HepG2 (cell line): ENCODE data around the gene ENPP1. TPM values are rescaled to one million over a fixed set of nuclear protein-coding genes. Genes with fewer than 3 reads are reported as not detected.

ENCODE experiments used
- BORCS8-MEF2B ChIP-seq: sonication (generic); formaldehyde crosslinking; IDR thresholded peaks from 2 replicates; pipeline ENCODE4 v1.8.0; 2022; ENCODE audit warnings: mild to moderate bottlenecking, missing genetic modification reagents
- KLF13 ChIP-seq: sonication (generic); formaldehyde crosslinking; IDR thresholded peaks from 2 replicates; pipeline ENCODE4 v1.4.0; 2020; ENCODE audit warnings: mild to moderate bottlenecking, missing genetic modification reagents
- MED1 ChIP-seq: sonication (generic); formaldehyde crosslinking; IDR thresholded peaks from 2 replicates; pipeline ENCODE4 v1.4.0; 2020; ENCODE audit warnings: missing genetic modification reagents
- NFE2L1 ChIP-seq: sonication (generic); formaldehyde crosslinking; IDR thresholded peaks from 2 replicates; pipeline ENCODE4 v1.4.0; 2020; ENCODE audit warnings: missing genetic modification reagents, mild to moderate bottlenecking, borderline replicate concordance
- NR3C1 ChIP-seq: sonication (generic); formaldehyde crosslinking; IDR thresholded peaks from 2 replicates; pipeline ENCODE4 v1.4.0; 2020; ENCODE audit warnings: missing genetic modification reagents
- POLR2G ChIP-seq: fragments of 200-400 bp; formaldehyde crosslinking; IDR thresholded peaks from 2 replicates; pipeline ENCODE4 v1.6.1; 2018; ENCODE audit warnings: mild to moderate bottlenecking, low read depth, low read length, moderate library complexity
- PRPF4 ChIP-seq: fragments of 200-400 bp; formaldehyde crosslinking; IDR thresholded peaks from 2 replicates; pipeline ENCODE4 v1.6.1; 2016; ENCODE audit warnings: low read length, low read depth; ENCODE audit not compliant: poor library complexity, severe bottlenecking
- RBAK ChIP-seq: sonication (generic); formaldehyde crosslinking; IDR thresholded peaks from 2 replicates; pipeline ENCODE4 v1.5.1; 2020; ENCODE audit warnings: mild to moderate bottlenecking, missing genetic modification reagents
- REPIN1 ChIP-seq: sonication (generic); formaldehyde crosslinking; IDR thresholded peaks from 2 replicates; pipeline ENCODE4 v1.8.0; 2022; ENCODE audit warnings: missing genetic modification reagents, low read depth, mild to moderate bottlenecking, borderline replicate concordance
- SCMH1 ChIP-seq: sonication (generic); formaldehyde crosslinking; IDR thresholded peaks from 2 replicates; pipeline ENCODE4 v1.9.0; 2021; ENCODE audit warnings: missing genetic modification reagents, mild to moderate bottlenecking, borderline replicate concordance
- ZFP37 ChIP-seq: sonication (generic); formaldehyde crosslinking; IDR thresholded peaks from 2 replicates; pipeline ENCODE4 v1.4.0; 2020; ENCODE audit warnings: missing genetic modification reagents, borderline replicate concordance
- ZMYM2 ChIP-seq: sonication (generic); formaldehyde crosslinking; IDR thresholded peaks from 2 replicates; pipeline ENCODE4 v1.8.0; 2022; ENCODE audit warnings: mild to moderate bottlenecking, missing genetic modification reagents
- ZNF282 ChIP-seq: fragments of 450-650 bp; IDR thresholded peaks from 2 replicates; pipeline ENCODE4 v1.6.1; 2018; ENCODE audit not compliant: partially characterized antibody
- ZNF766 ChIP-seq: sonication (generic); formaldehyde crosslinking; IDR thresholded peaks from 2 replicates; pipeline ENCODE4 v1.5.0; 2020; ENCODE audit warnings: missing genetic modification reagents, borderline replicate concordance
- ZNF776 ChIP-seq: sonication (generic); formaldehyde crosslinking; IDR thresholded peaks from 2 replicates; pipeline ENCODE4 v1.4.0; 2020; ENCODE audit warnings: mild to moderate bottlenecking, missing genetic modification reagents
- ZNF841 ChIP-seq: sonication (generic); formaldehyde crosslinking; IDR thresholded peaks from 2 replicates; pipeline ENCODE4 v1.8.1; 2023; ENCODE audit warnings: missing genetic modification reagents, borderline replicate concordance
- ZSCAN21 ChIP-seq: sonication (generic); formaldehyde crosslinking; IDR thresholded peaks from 2 replicates; pipeline ENCODE4 v1.8.0; 2022; ENCODE audit warnings: mild to moderate bottlenecking, missing genetic modification reagents, moderate library complexity, borderline replicate concordance
- ZSCAN29 ChIP-seq: sonication (generic); formaldehyde crosslinking; conservative IDR thresholded peaks from 2 replicates; pipeline ENCODE4 v1.4.0; 2020; ENCODE audit warnings: mild to moderate bottlenecking, missing genetic modification reagents
- polyA plus RNA-seq, 8 experiments: library from polyadenylated mRNA; depleted of rRNA in 3 of 8; stranded (reverse) in 7 of 8; unstranded in 1 of 8; fragments of >200 nt; fragmentation: Illumina TruSeq in 4 of 8; extraction: Trizol in 4 of 8; gene quantifications; 2 replicates each; pipeline versions ENCODE4 v1.2.1 to v1.2.3, GENCODE V29; 2011 to 2016; ENCODE audit warnings: low read depth in 4 of 8, missing spikeins in 1 of 8, mixed read lengths in 1 of 8; ENCODE audit not compliant: insufficient read depth in 1 of 8
- total RNA-seq, 5 experiments: library from RNA; depleted of rRNA; stranded (reverse); fragments of >200 nt; fragmentation: Illumina TruSeq; extraction: Trizol; gene quantifications; 2 replicates each; pipeline ENCODE4 v1.2.3, GENCODE V29; 2016; ENCODE audit warnings: low read depth in 1 of 5
- TF ChIP-seq, protein P1 (sequence below): sonication (generic); formaldehyde crosslinking; conservative IDR thresholded peaks from 2 replicates; pipeline ENCODE4 v1.8.1; 2023; ENCODE audit warnings: missing genetic modification reagents
- TF ChIP-seq, protein P2 (sequence below): sonication (generic); formaldehyde crosslinking; IDR thresholded peaks from 2 replicates; pipeline ENCODE4 v1.4.0; 2020; ENCODE audit warnings: low read depth, mild to moderate bottlenecking, missing genetic modification reagents
- TF ChIP-seq, protein P3 (sequence below): sonication (generic); formaldehyde crosslinking; conservative IDR thresholded peaks from 2 replicates; pipeline ENCODE4 v1.8.0; 2022; ENCODE audit warnings: missing genetic modification reagents
- TF ChIP-seq, protein P4 (sequence below): sonication (generic); formaldehyde crosslinking; IDR thresholded peaks from 2 replicates; pipeline ENCODE4 v1.4.0; 2020; ENCODE audit warnings: missing genetic modification reagents

The ENPP1 gene
- total and polyA plus RNA-seq, 2 of the 13 experiments (the other 11 are each of a cell fraction or from before 2014, with no cell fraction given): 56.5 to 160 TPM

DNA sequence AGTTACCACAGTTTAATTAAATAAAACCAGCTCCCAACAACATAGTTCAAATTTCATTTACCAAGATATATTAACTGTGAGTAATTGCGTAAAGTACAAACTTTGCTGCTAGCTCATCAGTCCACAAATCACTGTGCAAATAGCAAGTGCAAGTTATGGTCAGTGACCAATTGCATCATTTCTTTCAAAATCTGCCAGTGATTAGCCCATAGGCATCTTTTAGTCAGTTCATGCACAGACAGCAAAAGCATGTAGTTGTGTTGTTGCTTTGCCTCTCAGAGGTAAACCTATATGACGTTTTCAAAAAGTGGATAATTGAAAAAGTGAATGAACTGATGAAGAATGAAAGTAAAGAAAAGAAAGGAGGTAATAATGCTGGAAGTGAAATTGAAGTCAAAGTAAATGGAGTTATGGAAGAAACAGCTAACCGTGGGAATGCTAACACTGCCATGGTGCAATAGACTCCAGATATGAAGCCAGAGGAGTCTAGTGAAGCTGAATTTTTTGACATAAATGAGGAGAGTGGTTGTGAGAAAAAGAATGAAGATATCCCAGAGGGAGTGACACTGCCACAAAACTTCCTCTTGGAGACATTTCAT lies 36.5 kb downstream of the ENPP1 start (continued):
- TF ChIP-seq, protein P1, sequence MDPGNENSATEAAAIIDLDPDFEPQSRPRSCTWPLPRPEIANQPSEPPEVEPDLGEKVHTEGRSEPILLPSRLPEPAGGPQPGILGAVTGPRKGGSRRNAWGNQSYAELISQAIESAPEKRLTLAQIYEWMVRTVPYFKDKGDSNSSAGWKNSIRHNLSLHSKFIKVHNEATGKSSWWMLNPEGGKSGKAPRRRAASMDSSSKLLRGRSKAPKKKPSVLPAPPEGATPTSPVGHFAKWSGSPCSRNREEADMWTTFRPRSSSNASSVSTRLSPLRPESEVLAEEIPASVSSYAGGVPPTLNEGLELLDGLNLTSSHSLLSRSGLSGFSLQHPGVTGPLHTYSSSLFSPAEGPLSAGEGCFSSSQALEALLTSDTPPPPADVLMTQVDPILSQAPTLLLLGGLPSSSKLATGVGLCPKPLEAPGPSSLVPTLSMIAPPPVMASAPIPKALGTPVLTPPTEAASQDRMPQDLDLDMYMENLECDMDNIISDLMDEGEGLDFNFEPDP (CRISPR knock-in tag): no peak
- peak; percentile 69; the same call in 1 of the 2 replicates for TF ChIP-seq RBAK (CRISPR knock-in tag)
- TF ChIP-seq, protein P2, sequence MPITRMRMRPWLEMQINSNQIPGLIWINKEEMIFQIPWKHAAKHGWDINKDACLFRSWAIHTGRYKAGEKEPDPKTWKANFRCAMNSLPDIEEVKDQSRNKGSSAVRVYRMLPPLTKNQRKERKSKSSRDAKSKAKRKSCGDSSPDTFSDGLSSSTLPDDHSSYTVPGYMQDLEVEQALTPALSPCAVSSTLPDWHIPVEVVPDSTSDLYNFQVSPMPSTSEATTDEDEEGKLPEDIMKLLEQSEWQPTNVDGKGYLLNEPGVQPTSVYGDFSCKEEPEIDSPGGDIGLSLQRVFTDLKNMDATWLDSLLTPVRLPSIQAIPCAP: no peak
- no peak for TF ChIP-seq ZNF766 (CRISPR knock-in tag)
- TF ChIP-seq ZFP37 (CRISPR knock-in tag): no peak
- TF ChIP-seq, protein P3, sequence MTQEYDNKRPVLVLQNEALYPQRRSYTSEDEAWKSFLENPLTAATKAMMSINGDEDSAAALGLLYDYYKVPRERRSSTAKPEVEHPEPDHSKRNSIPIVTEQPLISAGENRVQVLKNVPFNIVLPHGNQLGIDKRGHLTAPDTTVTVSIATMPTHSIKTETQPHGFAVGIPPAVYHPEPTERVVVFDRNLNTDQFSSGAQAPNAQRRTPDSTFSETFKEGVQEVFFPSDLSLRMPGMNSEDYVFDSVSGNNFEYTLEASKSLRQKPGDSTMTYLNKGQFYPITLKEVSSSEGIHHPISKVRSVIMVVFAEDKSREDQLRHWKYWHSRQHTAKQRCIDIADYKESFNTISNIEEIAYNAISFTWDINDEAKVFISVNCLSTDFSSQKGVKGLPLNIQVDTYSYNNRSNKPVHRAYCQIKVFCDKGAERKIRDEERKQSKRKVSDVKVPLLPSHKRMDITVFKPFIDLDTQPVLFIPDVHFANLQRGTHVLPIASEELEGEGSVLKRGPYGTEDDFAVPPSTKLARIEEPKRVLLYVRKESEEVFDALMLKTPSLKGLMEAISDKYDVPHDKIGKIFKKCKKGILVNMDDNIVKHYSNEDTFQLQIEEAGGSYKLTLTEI (CRISPR knock-in tag): no peak
- TF ChIP-seq SCMH1: no peak
- TF ChIP-seq KLF13 (CRISPR knock-in tag): no peak
- TF ChIP-seq ZSCAN29 (CRISPR knock-in tag): no peak
- no peak for TF ChIP-seq ZNF841 (CRISPR knock-in tag)
- peak; percentile 94; the same call in 1 of the 2 replicates for TF ChIP-seq REPIN1 (CRISPR knock-in tag)
- TF ChIP-seq ZSCAN21: no peak
- no peak for TF ChIP-seq ZNF776 (CRISPR knock-in tag)
- no peak for TF ChIP-seq BORCS8-MEF2B (CRISPR knock-in tag)
- TF ChIP-seq POLR2G: peak; percentile 80
- no peak for TF ChIP-seq NR3C1 (CRISPR knock-in tag)
- no peak for TF ChIP-seq ZNF282
- TF ChIP-seq, protein P4, sequence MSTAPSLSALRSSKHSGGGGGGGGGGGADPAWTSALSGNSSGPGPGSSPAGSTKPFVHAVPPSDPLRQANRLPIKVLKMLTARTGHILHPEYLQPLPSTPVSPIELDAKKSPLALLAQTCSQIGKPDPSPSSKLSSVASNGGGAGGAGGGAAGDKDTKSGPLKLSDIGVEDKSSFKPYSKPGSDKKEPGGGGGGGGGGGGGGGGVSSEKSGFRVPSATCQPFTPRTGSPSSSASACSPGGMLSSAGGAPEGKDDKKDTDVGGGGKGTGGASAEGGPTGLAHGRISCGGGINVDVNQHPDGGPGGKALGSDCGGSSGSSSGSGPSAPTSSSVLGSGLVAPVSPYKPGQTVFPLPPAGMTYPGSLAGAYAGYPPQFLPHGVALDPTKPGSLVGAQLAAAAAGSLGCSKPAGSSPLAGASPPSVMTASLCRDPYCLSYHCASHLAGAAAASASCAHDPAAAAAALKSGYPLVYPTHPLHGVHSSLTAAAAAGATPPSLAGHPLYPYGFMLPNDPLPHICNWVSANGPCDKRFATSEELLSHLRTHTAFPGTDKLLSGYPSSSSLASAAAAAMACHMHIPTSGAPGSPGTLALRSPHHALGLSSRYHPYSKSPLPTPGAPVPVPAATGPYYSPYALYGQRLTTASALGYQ: peak; percentile 72; the same call in 1 of the 2 replicates
- TF ChIP-seq ZMYM2 (CRISPR knock-in tag): 0 out of 2 replicates have a peak, but pooled peaks have one; percentile 29
- TF ChIP-seq PRPF4: no peak
- TF ChIP-seq MED1 (CRISPR knock-in tag): peak; percentile 94
- TF ChIP-seq NFE2L1: no peak
